Common myeloid progenitor, CD34-positive (primary cell): ENCODE measurements around the gene ZSCAN2.

ENCODE experiments used
- CTCF ChIA-PET: fragments of 350-600 bp; sonication (Branson Sonifier 250); formaldehyde crosslinking; loops from one replicate; lab custom pipeline; 2021; ENCODE audit warnings: antibody characterized with exemption; lab: Charles Lee
- POLR2A ChIA-PET: fragments of 350-600 bp; sonication (Branson Sonifier 250); formaldehyde crosslinking; loops from one replicate; lab custom pipeline; 2021; ENCODE audit warnings: antibody characterized with exemption; lab: Charles Lee
- DNase-seq, 3 donors: peaks; one replicate each; pipeline versions ENCODE4 v3.0.0 to v3.0.0-alpha.2; 2013
- H3K27ac ChIP-seq, 2 experiments: 1 replicate in 1 of 2; 2 replicates in 1 of 2; pipeline ENCODE4 v1.7.0; 2013; ENCODE audit warnings: inconsistent platforms in 2 of 2, low read length in 2 of 2, mild to moderate bottlenecking in 2 of 2, low read depth in 1 of 2, moderate library complexity in 1 of 2; ENCODE audit not compliant: severe bottlenecking in 2 of 2, insufficient read depth in 1 of 2, poor library complexity in 1 of 2
- H3K27me3 ChIP-seq, 5 experiments: replicated peaks in 2 of 5; 1 replicate in 3 of 5; 2 replicates in 2 of 5; pipeline versions ENCODE4 v1.6.1 to v1.7.0; 2013; ENCODE audit warnings: low read length in 4 of 5, mild to moderate bottlenecking in 2 of 5, moderate library complexity in 2 of 5, inconsistent platforms in 1 of 5; ENCODE audit not compliant: insufficient read depth in 5 of 5, control insufficient read depth in 4 of 5
- H3K36me3 ChIP-seq, 4 experiments: 1 replicate in 2 of 4; 2 replicates in 2 of 4; pipeline versions ENCODE4 v1.6.1 to v1.7.0; 2013; ENCODE audit warnings: low read length in 3 of 4, control low read depth in 1 of 4, mild to moderate bottlenecking in 1 of 4; ENCODE audit not compliant: control insufficient read depth in 4 of 4, insufficient read depth in 4 of 4
- H3K4me1 ChIP-seq, 4 experiments: 1 replicate in 3 of 4; 2 replicates in 1 of 4; pipeline versions ENCODE4 v1.6.1 to v1.7.1; 2013; ENCODE audit warnings: low read length in 3 of 4, mild to moderate bottlenecking in 3 of 4, control low read depth in 1 of 4, inconsistent platforms in 1 of 4, moderate library complexity in 1 of 4; ENCODE audit not compliant: control insufficient read depth in 4 of 4, insufficient read depth in 4 of 4; ENCODE audit errors: control extremely low read depth in 1 of 4
- H3K4me3 ChIP-seq, 7 experiments: 1 replicate in 4 of 7; 2 replicates in 3 of 7; pipeline versions ENCODE4 v1.5.1 to v1.7.0; 2013; ENCODE audit warnings: mild to moderate bottlenecking in 7 of 7, low read length in 6 of 7, moderate library complexity in 6 of 7, inconsistent platforms in 2 of 7, low read depth in 2 of 7, control low read depth in 1 of 7; ENCODE audit not compliant: insufficient read depth in 4 of 7, control insufficient read depth in 1 of 7; ENCODE audit errors: extremely low read depth in 1 of 7
- H3K9me3 ChIP-seq, 5 experiments: 1 replicate in 4 of 5; 2 replicates in 1 of 5; pipeline versions ENCODE4 v1.6.1 to v1.7.1; 2013; ENCODE audit warnings: low read length in 4 of 5, mild to moderate bottlenecking in 2 of 5, inconsistent platforms in 1 of 5, low read depth in 1 of 5, moderate library complexity in 1 of 5; ENCODE audit not compliant: control insufficient read depth in 4 of 5, insufficient read depth in 2 of 5; ENCODE audit errors: control extremely low read depth in 1 of 5
- WGBS: methylation state at CpG from one replicate; pipeline ENCODE4 v1.1.5; 2013; ENCODE audit not compliant: insufficient coverage; 5-methylcytosine and 5-hydroxymethylcytosine counted together

The ZSCAN2 gene

GRCh38 chr15:84643838-84644237, 43.0 kb downstream of the ZSCAN2 start:
- ChIA-PET POLR2A (no interaction called here), CTCF (interaction anchor here (1.2 kb wide), 1 partner anchor 10 kb away, joined by 4 read pairs; the partner anchor contains the start of gene WDR73)
- Histone ChIP-seq H3K9me3 (no peaks in the 10 kb centered on the region), H3K4me1 (no peaks in the 10 kb centered on the region), H3K27ac (no peak overlapping the region), H3K4me3 (no peak overlapping the region), H3K36me3 (peaks cover 24 to 90% (median 73%) of the 10 kb centered on the region in 4 experiments), H3K27me3 (no peaks in the 10 kb centered on the region)
- no peak for DNase-seq
- WGBS = 86% methylated on average over 5 of the region's 6 CpGs

GRCh38 chr15:84645496-84645895, 44.7 kb downstream of the ZSCAN2 start:
- Histone ChIP-seq H3K9me3 (no peaks in the 10 kb centered on the region), H3K4me1 (no peaks in the 10 kb centered on the region), H3K27me3 (no peaks in the 10 kb centered on the region), H3K4me3 (no peak overlapping the region), H3K27ac (no peak overlapping the region), H3K36me3 (peaks cover 21 to 86% (median 67%) of the 10 kb centered on the region in 4 experiments)
- CTCF ChIA-PET = no interaction called here
- POLR2A ChIA-PET = no interaction called here
- no peak for DNase-seq
- WGBS = 98% methylated on average over 6 of the region's 10 CpGs

- WGBS = 96% methylated on average over 9 of the region's 10 CpGs
- Histone ChIP-seq H3K9me3 (no peaks in the 10 kb centered on the region), H3K4me1 (no peaks in the 10 kb centered on the region), H3K27ac (no peak overlapping the region), H3K36me3 (peaks cover 21 to 82% (median 64%) of the 10 kb centered on the region in 4 experiments), H3K27me3 (no peaks in the 10 kb centered on the region), H3K4me3 (no peak overlapping the region)
- DNase-seq = no peak
- ChIA-PET POLR2A (no interaction called here), CTCF (interaction anchor here (0.6 kb wide), 1 partner anchor 10 kb away, joined by 3 read pairs; no protein-coding TSS in a partner anchor)
These were observed 45.2 kb downstream of the ZSCAN2 start for GRCh38 chr15:84645997-84646396.

- no peak overlapping the region for H3K4me3 ChIP-seq
- DNase-seq = no peak
- no peak overlapping the region for H3K27ac ChIP-seq
- peaks cover 21 to 77% (median 58%) of the 10 kb centered on the region in 4 experiments for H3K36me3 ChIP-seq
- H3K4me1 ChIP-seq = peaks cover 2 to 6% (median 4%) of the 10 kb centered on the region in 4 experiments
- H3K9me3 ChIP-seq = no peaks in the 10 kb centered on the region
- ChIA-PET POLR2A (no interaction called here), CTCF (interaction anchor here (1.2 to 1.9 kb wide), 4 partner anchors 10 to 64 kb away, joined by 3 to 9 read pairs (median 4); no protein-coding TSS in a partner anchor)
- no peaks in the 10 kb centered on the region for H3K27me3 ChIP-seq
These were observed 46.9 kb downstream of the ZSCAN2 start for GRCh38 chr15:84647726-84648125.

- DNase-seq = no peak
These were observed 47.7 kb downstream of the ZSCAN2 start for GRCh38 chr15:84648539-84648938.

GRCh38 chr15:84649706-84650105, 48.9 kb downstream of the ZSCAN2 start:
- H3K4me1 ChIP-seq = peaks cover 8 to 21% (median 13%) of the 10 kb centered on the region in 4 experiments
- H3K27me3 ChIP-seq = no peaks in the 10 kb centered on the region
- WGBS = 100% methylated on average over 1 of the region's 2 CpGs
- no peak overlapping the region for H3K4me3 ChIP-seq
- CTCF ChIA-PET = interaction anchor here (0.7 kb wide), 1 partner anchor 57 kb away, joined by 3 read pairs; no protein-coding TSS in a partner anchor
- POLR2A ChIA-PET = no interaction called here
- peaks cover 20 to 62% (median 45%) of the 10 kb centered on the region in 4 experiments for H3K36me3 ChIP-seq
- no peak for DNase-seq
- H3K27ac ChIP-seq = no peak overlapping the region
- no peaks in the 10 kb centered on the region for H3K9me3 ChIP-seq

More at GRCh38 chr15:84648539-84648938, 47.7 kb downstream of the ZSCAN2 start:
- Histone ChIP-seq H3K4me1 (peaks cover 6 to 14% (median 9%) of the 10 kb centered on the region in 4 experiments), H3K27ac (peak overlapping the region in 1 of 2 experiments; percentile 8), H3K9me3 (no peaks in the 10 kb centered on the region), H3K27me3 (no peaks in the 10 kb centered on the region), H3K4me3 (no peak overlapping the region), H3K36me3 (peaks cover 21 to 69% (median 53%) of the 10 kb centered on the region in 4 experiments)
- WGBS = 100% methylated on average over 1 of the region's 3 CpGs
- ChIA-PET CTCF (interaction anchor here (1.2 to 1.9 kb wide), 3 partner anchors 11 to 63 kb away, joined by 3 to 9 read pairs (median 6); no protein-coding TSS in a partner anchor), POLR2A (no interaction called here)

- Histone ChIP-seq H3K36me3 (peaks cover 4 to 27% (median 16%) of the 10 kb centered on the region in 4 experiments), H3K27ac (peak overlapping the region; percentile 94 to 96), H3K27me3 (no peaks in the 10 kb centered on the region), H3K4me3 (peak overlapping the region; percentile 49 to 97 (median 89)), H3K9me3 (no peaks in the 10 kb centered on the region), H3K4me1 (peaks cover 14 to 36% (median 27%) of the 10 kb centered on the region in 4 experiments)
- ChIA-PET POLR2A (interaction anchor here (0.6 to 0.8 kb wide), 2 partner anchors 27 to 63 kb away, joined by 3 to 4 read pairs; partner anchors contain the start of gene SEC11A), CTCF (interaction anchor here (0.7 to 5.0 kb wide), 19 partner anchors 10 to 274 kb away, joined by 3 to 28 read pairs (median 3); partner anchors contain the start of genes SEC11A and ZSCAN2)
- no peak for DNase-seq
- WGBS = 26% methylated on average over 7 of the region's 7 CpGs
These were observed 52.7 kb downstream of the ZSCAN2 start for GRCh38 chr15:84653584-84653909.
